Skin of body (tissue), 2 donors: ENCODE results near the gene FYN. TPM values are rescaled to one million over a fixed set of nuclear protein-coding genes. Genes with fewer than 3 reads are reported as not detected.

ENCODE experiments used
- DNase-seq: peaks from one replicate; lab custom pipeline; 2025; lab: John Stamatoyannopoulos, UW
- total RNA-seq: library from RNA; depleted of rRNA; stranded (reverse); fragments of >200 nt; gene quantifications from one replicate; pipeline ENCODE4 v1.2.3, GENCODE V29; 2014

The FYN gene
- total RNA-seq, 1 donor from 2014 or later, result 145 TPM

- no peak for DNase-seq
These were observed 141.6 kb downstream of the FYN start for GRCh38 chr6:111731456-111732195.

GRCh38 chr6:111730864-111731263, 142.4 kb downstream of the FYN start:
- DNase-seq, result no peak

GRCh38 chr6:111727802-111728201, 145.4 kb downstream of the FYN start:
- peak; percentile 42 for DNase-seq

DNA sequence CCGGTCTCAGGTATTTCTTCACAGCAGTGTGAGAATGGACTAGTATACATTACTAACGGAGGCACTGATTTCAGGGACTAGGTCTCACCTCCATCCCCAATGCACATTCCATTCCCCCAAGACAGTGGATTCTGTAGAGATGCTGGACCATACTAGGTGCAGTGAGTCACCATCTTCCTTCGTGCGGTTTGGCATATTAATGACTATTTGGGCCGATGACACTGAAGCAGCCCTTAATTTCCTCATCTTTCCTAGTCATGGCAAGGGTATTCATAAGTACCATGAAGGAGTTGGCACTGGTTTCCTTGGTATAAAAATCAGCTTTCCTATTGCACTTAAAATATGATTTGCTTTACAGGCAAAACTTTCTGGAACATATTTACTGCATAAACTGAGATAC, 146.2 kb downstream of the FYN start:
- no peak for DNase-seq

GRCh38 chr6:111725446-111726112, 147.7 kb downstream of the FYN start:
- peak; percentile 23 for DNase-seq

DNA sequence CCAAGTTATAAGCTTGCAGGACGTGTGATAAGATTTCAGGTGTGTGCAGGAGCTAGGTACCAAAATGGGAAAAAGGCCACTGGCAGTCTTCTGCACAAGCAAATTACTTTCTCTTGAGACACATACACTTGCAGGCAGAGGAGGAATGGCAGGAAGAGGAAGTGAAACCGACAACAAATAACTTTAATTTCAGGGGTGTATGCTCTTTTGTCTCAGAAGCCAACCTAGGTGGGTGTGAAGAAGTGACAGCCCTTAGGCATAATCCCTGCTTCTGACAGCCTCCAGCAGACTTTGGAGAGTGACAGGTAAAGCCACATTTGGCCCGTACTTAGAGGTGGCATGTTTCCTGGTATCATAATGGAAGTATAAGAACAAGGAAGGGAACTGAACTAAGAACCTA, 148.7 kb downstream of the FYN start:
- DNase-seq, result no peak

- no peak for DNase-seq
These were observed 149.2 kb downstream of the FYN start for GRCh38 chr6:111724039-111724438.

GRCh38 chr6:111723412-111723970, 149.8 kb downstream of the FYN start:
- DNase-seq, result no peak

- peak; percentile 99 for DNase-seq
These were observed 151.0 kb downstream of the FYN start for GRCh38 chr6:111722179-111722731.

- no peak for DNase-seq
These were observed 151.5 kb downstream of the FYN start for GRCh38 chr6:111721753-111722154.

DNA sequence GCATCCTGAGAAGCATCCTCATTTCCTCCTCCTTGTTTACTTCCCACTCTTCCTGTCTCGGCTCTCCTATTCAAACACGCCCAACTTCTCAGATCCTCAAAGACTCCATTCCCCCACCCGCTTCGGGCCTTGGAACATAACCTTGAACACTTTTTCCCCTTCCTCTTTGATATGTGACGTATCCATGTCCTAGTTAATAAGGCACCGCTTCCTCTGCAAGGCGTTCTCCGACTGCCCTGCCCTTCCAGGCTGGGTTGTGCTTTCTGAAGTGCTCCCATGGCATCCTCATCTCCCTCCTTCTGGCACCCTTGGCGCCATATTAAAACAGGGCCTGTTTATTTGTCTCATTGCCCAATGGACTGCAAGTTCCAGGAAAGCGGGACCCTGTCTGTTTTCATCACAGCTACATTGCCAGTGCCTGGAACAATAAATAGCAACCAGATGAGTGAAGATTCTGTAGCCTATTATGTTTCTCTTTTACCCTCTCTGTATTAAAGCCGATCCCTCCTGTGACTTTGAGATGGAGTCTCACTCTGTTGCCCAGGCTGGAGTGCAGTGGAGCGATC, 152.2 kb downstream of the FYN start:
- DNase-seq, result peak; percentile 25

- peak; percentile 99 for DNase-seq
These were observed 154.3 kb downstream of the FYN start for GRCh38 chr6:111718990-111719389.

GRCh38 chr6:111718326-111718725, 154.9 kb downstream of the FYN start:
- no peak for DNase-seq

- no peak for DNase-seq
These were observed 155.6 kb downstream of the FYN start for GRCh38 chr6:111717621-111718020.

GRCh38 chr6:111716325-111716724, 156.9 kb downstream of the FYN start:
- DNase-seq, result no peak

DNA sequence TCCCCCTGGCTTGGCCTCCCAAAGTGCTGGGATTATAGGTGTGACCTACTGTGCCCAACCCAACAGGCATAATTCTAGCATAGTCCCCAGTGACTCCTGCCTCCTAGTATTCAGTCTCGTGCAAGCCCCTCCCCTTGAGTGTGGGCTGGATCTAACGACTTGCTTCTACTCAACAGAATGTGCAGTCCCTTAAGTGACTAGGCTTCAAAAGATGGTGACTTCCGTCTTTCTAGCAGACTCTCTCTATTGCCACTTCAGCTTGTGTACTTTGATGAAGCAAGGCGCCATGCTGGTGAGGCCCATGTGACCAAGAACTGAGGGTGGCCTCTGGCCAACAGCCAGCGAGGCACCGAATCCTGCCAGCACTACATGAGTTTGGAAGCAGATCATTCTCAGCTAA, 157.9 kb downstream of the FYN start:
- DNase-seq, result no peak

DNA sequence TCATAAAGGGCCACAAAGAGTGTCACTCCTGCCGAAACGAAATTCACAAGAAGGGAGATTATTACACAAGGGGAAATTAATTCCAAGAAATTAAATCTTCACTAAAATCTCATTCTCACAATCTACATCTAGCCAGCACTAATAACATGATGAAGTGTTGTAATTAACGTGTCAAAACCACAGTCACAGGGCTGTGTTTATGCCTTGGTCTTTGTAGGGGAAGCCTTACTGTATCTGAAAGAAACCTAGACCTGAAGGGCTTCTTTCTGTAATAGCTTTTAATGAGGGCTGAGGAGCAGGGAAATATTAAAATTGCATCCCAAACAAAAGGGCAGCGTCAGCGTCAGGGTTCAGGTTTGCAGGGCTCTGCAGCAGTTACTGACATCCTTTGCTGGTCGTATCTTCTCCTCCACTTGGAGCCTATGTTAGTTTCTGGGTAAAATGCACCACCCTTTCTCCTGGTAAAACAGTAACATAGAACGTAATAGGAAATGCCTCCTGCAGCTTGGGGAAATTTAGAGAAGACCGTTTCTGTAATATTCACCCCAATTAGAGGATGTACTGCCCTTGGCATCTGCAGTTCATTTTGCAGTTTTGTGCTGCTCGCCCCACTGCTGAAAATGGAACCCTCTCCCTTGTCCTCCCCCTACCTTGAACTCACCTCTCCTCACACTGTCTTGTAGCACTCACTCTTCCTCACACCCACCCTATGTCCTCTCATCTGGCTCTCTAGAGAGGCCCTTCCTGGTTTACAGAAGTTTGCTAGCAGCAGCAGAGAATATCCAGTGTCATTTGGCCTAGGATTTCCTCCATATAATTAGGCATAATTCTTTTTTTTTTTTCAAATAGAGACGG, 158.6 kb downstream of the FYN start:
- DNase-seq, result no peak

GRCh38 chr6:111713811-111714210, 159.4 kb downstream of the FYN start:
- DNase-seq, result no peak

GRCh38 chr6:111713236-111713635, 160.0 kb downstream of the FYN start:
- DNase-seq, result no peak

DNA sequence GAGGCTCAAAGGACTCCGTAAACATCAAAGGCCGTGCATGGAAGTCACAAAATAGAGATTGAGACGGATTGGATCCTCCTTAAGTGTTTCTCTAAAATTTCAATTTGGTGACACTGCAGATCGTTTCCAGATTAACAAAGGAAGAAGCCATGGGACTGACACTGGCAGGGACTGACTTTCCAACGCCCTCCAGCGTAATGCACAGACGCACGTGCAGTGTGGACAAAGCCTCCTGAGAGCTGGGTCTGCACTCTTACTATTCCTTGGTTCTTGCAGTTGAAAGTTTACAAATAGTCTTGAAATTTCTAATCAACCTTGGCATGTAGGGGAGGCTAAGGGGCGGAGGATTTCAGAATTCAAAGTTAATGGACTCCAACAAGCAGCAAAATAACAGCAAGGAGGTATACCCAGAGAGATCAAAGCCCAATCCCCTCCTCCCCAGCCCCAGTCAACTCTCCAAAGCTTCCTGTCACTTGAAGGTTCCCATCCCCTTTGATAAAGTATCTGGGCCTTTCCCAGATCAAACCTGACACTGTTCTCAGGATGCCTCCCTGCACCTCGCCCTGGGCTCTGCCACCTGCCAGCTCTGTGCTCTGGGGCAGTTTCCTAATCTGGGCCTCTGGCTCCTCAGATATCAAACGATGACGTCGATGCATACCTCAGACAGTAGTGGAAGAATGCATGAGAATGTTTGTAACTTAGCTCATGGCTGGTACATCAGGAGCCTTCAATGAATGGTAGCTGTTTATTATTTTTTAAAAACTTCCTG, 161.1 kb downstream of the FYN start:
- peak; percentile 25 for DNase-seq
